MM.1S (cell line): ENCODE data around the gene TNXB.

Source experiments
- DNase-seq: peaks from one replicate; pipeline ENCODE4 v3.0.0-alpha.2; 2015
- H2AFZ ChIP-seq: fragments of 300-600 bp; sonication (generic); 2 replicates; pipeline ENCODE4 v1.6.0; 2016; ENCODE audit warnings: antibody characterized with exemption, low read length
- H3F3A ChIP-seq: fragments of 300-600 bp; sonication (generic); 2 replicates; pipeline ENCODE4 v1.6.1; 2016; ENCODE audit warnings: mild to moderate bottlenecking, antibody characterized with exemption, low read length, moderate library complexity, mixed read lengths; ENCODE audit not compliant: insufficient read depth
- H3K27ac ChIP-seq: fragments of 300-600 bp; sonication (generic); 2 replicates; pipeline ENCODE4 v1.5.1; 2016; ENCODE audit warnings: mild to moderate bottlenecking, low read length
- H3K27me3 ChIP-seq: fragments of 300-600 bp; sonication (generic); replicated peaks from 2 replicates; pipeline ENCODE4 v1.6.0; 2016; ENCODE audit warnings: low read length; ENCODE audit not compliant: insufficient read depth
- H3K36me3 ChIP-seq: fragments of 300-600 bp; sonication (generic); replicated peaks from 2 replicates; pipeline ENCODE4 v1.6.1; 2016; ENCODE audit warnings: mild to moderate bottlenecking, low read length, mixed read lengths; ENCODE audit not compliant: insufficient read depth
- H3K4me1 ChIP-seq: fragments of 300-600 bp; sonication (generic); 2 replicates; pipeline ENCODE4 v1.6.1; 2016; ENCODE audit warnings: low read length, mixed read lengths
- H3K4me2 ChIP-seq: fragments of 300-600 bp; sonication (generic); 2 replicates; pipeline ENCODE4 v1.6.0; 2016; ENCODE audit warnings: low read depth, low read length
- H3K4me3 ChIP-seq: fragments of 300-600 bp; sonication (generic); 2 replicates; pipeline ENCODE4 v1.5.1; 2016; ENCODE audit warnings: low read length, mixed read lengths
- H3K79me2 ChIP-seq: fragments of 300-600 bp; sonication (generic); 2 replicates; pipeline ENCODE4 v1.6.1; 2016; ENCODE audit warnings: mixed run types, low read length, mixed read lengths
- H3K9ac ChIP-seq: fragments of 300-600 bp; sonication (generic); 2 replicates; pipeline ENCODE4 v1.6.1; 2016; ENCODE audit warnings: low read length, mixed read lengths
- H3K9me2 ChIP-seq: fragments of 300-600 bp; sonication (generic); replicated peaks from 2 replicates; pipeline ENCODE4 v1.6.1; 2016; ENCODE audit warnings: mild to moderate bottlenecking, low read length, mixed read lengths; ENCODE audit not compliant: insufficient read depth
- H3K9me3 ChIP-seq: fragments of 300-600 bp; sonication (generic); replicated peaks from 2 replicates; pipeline ENCODE4 v1.6.1; 2016; ENCODE audit warnings: mild to moderate bottlenecking, low read length, mixed read lengths; ENCODE audit not compliant: insufficient read depth
- H4K20me1 ChIP-seq: fragments of 300-600 bp; sonication (generic); 2 replicates; pipeline ENCODE4 v1.6.1; 2016; ENCODE audit warnings: mild to moderate bottlenecking, low read length, moderate library complexity, mixed read lengths; ENCODE audit not compliant: insufficient read depth
- CTCF ChIP-seq: fragments of 300-600 bp; sonication (generic); IDR thresholded peaks from 2 replicates; pipeline ENCODE4 v1.5.1; 2016; ENCODE audit warnings: antibody characterized with exemption, low read length, mixed read lengths
- EZH2 ChIP-seq: fragments of 300-600 bp; sonication (generic); optimal IDR thresholded peaks from 2 replicates; pipeline ENCODE3; 2017; ENCODE audit warnings: low read depth, mild to moderate bottlenecking, antibody characterized with exemption, low read length, mixed read lengths
- EZH2phosphoT487 ChIP-seq: fragments of 300-600 bp; sonication (generic); IDR thresholded peaks from 2 replicates; pipeline ENCODE4 v1.6.1; 2018; ENCODE audit warnings: antibody characterized with exemption, low read length

Gene TNXB

GRCh38 chr6:32109114-32109764 is at the start of gene TNXB:
TNXB (minus strand) TSS chr6:32109338; CDS start chr6:32098198, 11,140 bp downstream.
- DNase-seq: no peak
- Histone ChIP-seq H3K79me2 (no peaks in the 10 kb centered on the region), H4K20me1 (no peaks in the 10 kb centered on the region), H3K36me3 (no peaks in the 10 kb centered on the region), H3K4me2 (no peak within 1 kb of the TSS), H3K9me3 (no peaks in the 10 kb centered on the region), H3K27ac (no peak within 1 kb of the TSS), H3K27me3 (peaks cover 48% of the 10 kb centered on the region), H3F3A (no peaks in the 10 kb centered on the region), H3K4me3 (no peak within 1 kb of the TSS), H3K9ac (no peak within 1 kb of the TSS), H3K9me2 (no peaks in the 10 kb centered on the region), H2AFZ (no peak within 1 kb of the TSS), H3K4me1 (no peaks in the 10 kb centered on the region)
- TF ChIP-seq EZH2phosphoT487 (no peak), CTCF (no peak), EZH2 (no peak)

- Histone ChIP-seq H3K4me1 (0 out of 2 replicates have a peak, but pooled peaks cover 4% of the 10 kb centered on the region), H2AFZ (no peak overlapping the region), H4K20me1 (no peaks in the 10 kb centered on the region), H3K27me3 (peaks cover 12% of the 10 kb centered on the region), H3F3A (no peaks in the 10 kb centered on the region), H3K27ac (no peak overlapping the region), H3K4me2 (no peak overlapping the region), H3K79me2 (no peaks in the 10 kb centered on the region), H3K9me2 (no peaks in the 10 kb centered on the region), H3K36me3 (no peaks in the 10 kb centered on the region), H3K9me3 (no peaks in the 10 kb centered on the region), H3K4me3 (no peak overlapping the region), H3K9ac (no peak overlapping the region)
- TF ChIP-seq EZH2phosphoT487 (no peak), EZH2 (no peak), CTCF (no peak)
- no peak for DNase-seq
Measured at GRCh38 chr6:32158052-32158451, 48.9 kb upstream of the TNXB start.

- H3K79me2 ChIP-seq: no peaks in the 10 kb centered on the region
- H2AFZ ChIP-seq: no peak overlapping the region
- no peak for DNase-seq
- no peaks in the 10 kb centered on the region for H3F3A ChIP-seq
- H3K4me1 ChIP-seq: 0 out of 2 replicates have a peak, but pooled peaks cover 4% of the 10 kb centered on the region
- TF ChIP-seq CTCF: no peak
- TF ChIP-seq EZH2: no peak
- no peaks in the 10 kb centered on the region for H4K20me1 ChIP-seq
- no peak overlapping the region for H3K4me3 ChIP-seq
- peaks cover 24% of the 10 kb centered on the region for H3K27me3 ChIP-seq
- H3K9me3 ChIP-seq: no peaks in the 10 kb centered on the region
- H3K9me2 ChIP-seq: no peaks in the 10 kb centered on the region
- H3K4me2 ChIP-seq: no peak overlapping the region
- no peak overlapping the region for H3K27ac ChIP-seq
- no peak overlapping the region for H3K9ac ChIP-seq
- no peaks in the 10 kb centered on the region for H3K36me3 ChIP-seq
Measured at GRCh38 chr6:32156891-32157290, 47.8 kb upstream of the TNXB start.
